ENCODE measurements around the gene FOXP1. TPM values are rescaled to one million over a fixed set of nuclear protein-coding genes. Genes with fewer than 3 reads are reported as not detected.

FOXP1 gene
- total and polyA plus RNA-seq, 2 experiments from 2014 or later: 121 to 132 TPM

DNA sequence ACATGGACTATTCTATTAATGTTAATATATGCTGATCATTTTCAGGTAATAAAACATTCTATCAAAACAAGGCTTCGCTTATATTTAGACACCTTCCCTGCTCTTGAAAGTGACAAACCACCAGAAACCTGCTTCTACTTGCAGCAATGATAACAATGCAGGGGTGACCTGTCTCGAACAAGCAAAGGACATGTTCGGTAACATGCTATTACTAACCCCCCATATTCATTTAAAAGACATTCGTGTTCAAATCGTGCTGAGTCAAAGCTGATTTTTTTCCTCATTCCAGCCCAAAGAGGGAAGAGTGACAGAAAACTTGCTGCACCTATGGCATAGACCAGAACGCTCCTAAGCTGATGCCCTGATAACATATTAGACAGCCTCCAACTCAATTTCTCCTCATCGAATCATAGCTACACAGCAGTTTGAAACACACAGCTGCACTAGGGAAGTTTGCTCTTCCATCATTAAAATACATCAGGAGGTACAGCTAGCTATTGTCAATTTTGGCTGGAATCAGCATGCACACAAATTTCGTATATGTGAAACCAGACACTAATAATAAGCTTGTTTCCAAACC is 341.5 kb downstream of the FOXP1 start:
- peak overlapping the region; percentile 0 for H3K4me3 ChIP-seq
- no peaks in the 10 kb centered on the region for H3K36me3 ChIP-seq
- no peaks in the 10 kb centered on the region for H3K9me3 ChIP-seq (ENCODE audit: low read depth)
- no peaks in the 10 kb centered on the region for H3K27me3 ChIP-seq
- H3K27ac ChIP-seq: peak overlapping the region; percentile 98
- TF ChIP-seq, protein P1, sequence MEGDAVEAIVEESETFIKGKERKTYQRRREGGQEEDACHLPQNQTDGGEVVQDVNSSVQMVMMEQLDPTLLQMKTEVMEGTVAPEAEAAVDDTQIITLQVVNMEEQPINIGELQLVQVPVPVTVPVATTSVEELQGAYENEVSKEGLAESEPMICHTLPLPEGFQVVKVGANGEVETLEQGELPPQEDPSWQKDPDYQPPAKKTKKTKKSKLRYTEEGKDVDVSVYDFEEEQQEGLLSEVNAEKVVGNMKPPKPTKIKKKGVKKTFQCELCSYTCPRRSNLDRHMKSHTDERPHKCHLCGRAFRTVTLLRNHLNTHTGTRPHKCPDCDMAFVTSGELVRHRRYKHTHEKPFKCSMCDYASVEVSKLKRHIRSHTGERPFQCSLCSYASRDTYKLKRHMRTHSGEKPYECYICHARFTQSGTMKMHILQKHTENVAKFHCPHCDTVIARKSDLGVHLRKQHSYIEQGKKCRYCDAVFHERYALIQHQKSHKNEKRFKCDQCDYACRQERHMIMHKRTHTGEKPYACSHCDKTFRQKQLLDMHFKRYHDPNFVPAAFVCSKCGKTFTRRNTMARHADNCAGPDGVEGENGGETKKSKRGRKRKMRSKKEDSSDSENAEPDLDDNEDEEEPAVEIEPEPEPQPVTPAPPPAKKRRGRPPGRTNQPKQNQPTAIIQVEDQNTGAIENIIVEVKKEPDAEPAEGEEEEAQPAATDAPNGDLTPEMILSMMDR (IDR thresholded peaks at IDR 0.05; ENCODE audit: low read depth, low read length): no peak
- H3K4me1 ChIP-seq (ENCODE audit: low read depth): peaks cover 69% of the 10 kb centered on the region
- no peak for DNase-seq (ENCODE audit: low read depth in 1 of 2, low spot score in 1 of 2)

DNA sequence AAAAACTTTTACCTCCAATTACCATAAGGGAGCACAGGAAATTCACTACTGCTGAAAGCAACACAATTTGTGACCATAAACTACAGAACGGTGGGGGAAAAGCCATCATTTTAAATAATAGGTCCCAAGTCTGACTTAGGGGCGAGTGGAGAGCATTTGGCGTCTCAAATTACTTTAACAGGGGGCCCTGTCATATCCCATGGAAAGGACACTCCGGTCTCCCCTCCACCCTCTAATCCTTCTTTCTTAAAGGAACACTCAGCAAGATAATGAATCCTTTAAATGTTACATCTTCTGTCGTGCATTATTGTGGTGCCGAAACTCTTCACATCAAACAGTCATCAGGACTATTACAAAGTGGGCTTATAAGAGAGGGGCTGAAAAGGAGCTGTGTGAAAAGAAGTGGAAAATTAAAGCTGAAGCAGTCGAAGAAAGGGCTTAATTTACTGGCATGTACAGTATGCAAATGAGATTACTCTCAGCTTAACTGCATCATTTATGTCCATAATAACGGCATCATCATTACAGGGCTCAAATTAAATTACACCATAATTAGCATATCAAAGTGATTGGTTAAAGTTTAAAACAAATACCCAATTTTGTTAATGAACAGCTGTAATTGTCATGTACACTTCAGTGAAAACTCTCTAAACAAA is 342.2 kb downstream of the FOXP1 start:
- H3K4me3 ChIP-seq: no peak overlapping the region
- no peaks in the 10 kb centered on the region for H3K36me3 ChIP-seq
- H3K27me3 ChIP-seq: no peaks in the 10 kb centered on the region
- DNase-seq (ENCODE audit: low read depth in 1 of 2, low spot score in 1 of 2): no peak
- H3K9me3 ChIP-seq (ENCODE audit: low read depth): no peaks in the 10 kb centered on the region
- peak overlapping the region; percentile 98 for H3K27ac ChIP-seq
- H3K4me1 ChIP-seq (ENCODE audit: low read depth): peaks cover 62% of the 10 kb centered on the region
- TF ChIP-seq, protein P1 (IDR thresholded peaks at IDR 0.05; ENCODE audit: low read depth, low read length): no peak

DNA sequence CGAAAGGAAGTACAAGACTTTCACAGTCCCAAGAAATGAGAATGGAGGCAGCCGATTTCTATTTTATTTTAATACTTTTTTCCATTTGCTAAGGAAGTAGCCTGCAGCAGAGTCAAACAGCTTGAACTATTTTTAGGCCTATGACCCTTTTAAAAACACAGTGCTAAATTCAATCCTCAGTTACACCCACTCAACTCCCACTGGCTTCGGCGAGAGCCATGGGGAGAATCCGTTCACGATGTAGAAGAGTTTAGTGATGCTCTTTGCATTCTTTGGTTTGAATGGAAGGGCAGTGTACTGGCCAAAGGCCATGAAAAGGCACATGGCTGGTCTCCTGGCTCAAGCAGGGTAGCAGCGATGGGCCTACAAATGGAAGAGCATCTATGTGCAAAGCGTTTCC is 343.5 kb downstream of the FOXP1 start:
- peak in 1 of 2 donors; percentile 33 for DNase-seq (ENCODE audit: low read depth in 1 of 2, low spot score in 1 of 2)
- H3K9me3 ChIP-seq (ENCODE audit: low read depth): no peaks in the 10 kb centered on the region
- H3K27ac ChIP-seq: peak overlapping the region; percentile 63
- TF ChIP-seq, protein P1 (IDR thresholded peaks at IDR 0.05; ENCODE audit: low read depth, low read length): no peak
- H3K27me3 ChIP-seq: no peaks in the 10 kb centered on the region
- H3K4me3 ChIP-seq: no peak overlapping the region
- peaks cover 58% of the 10 kb centered on the region for H3K4me1 ChIP-seq (ENCODE audit: low read depth)
- no peaks in the 10 kb centered on the region for H3K36me3 ChIP-seq

GRCh38 chr3:71238355-71238757 is 345.2 kb downstream of the FOXP1 start:
- H3K27me3 ChIP-seq: no peaks in the 10 kb centered on the region
- H3K9me3 ChIP-seq (ENCODE audit: low read depth): no peaks in the 10 kb centered on the region
- H3K4me3 ChIP-seq: no peak overlapping the region
- H3K27ac ChIP-seq: peak overlapping the region; percentile 63
- no peak for DNase-seq (ENCODE audit: low read depth in 1 of 2, low spot score in 1 of 2)
- TF ChIP-seq, protein P1 (IDR thresholded peaks at IDR 0.05; ENCODE audit: low read depth, low read length): no peak
- peaks cover 51% of the 10 kb centered on the region for H3K4me1 ChIP-seq (ENCODE audit: low read depth)
- no peaks in the 10 kb centered on the region for H3K36me3 ChIP-seq

DNA sequence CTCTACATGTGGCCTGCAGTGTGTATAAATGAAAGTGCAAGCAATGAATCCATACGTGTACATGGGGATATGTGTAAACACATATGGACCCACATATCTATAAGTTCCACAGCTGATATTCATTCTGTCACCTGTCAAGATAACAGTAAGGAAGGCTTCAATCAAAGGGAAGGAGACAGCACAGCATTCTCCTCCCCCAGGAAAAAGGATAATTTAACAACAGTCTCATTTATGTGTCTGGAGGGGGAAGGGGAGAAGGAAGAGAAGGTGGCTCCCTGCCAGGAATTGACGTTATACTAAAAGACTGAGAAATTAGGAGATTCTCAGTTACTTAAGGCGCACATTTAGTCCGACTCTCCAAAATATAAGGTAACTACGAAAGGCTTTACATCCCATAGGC is 345.9 kb downstream of the FOXP1 start:
- TF ChIP-seq, protein P1 (IDR thresholded peaks at IDR 0.05; ENCODE audit: low read depth, low read length): no peak
- Histone ChIP-seq H3K27me3 (no peaks in the 10 kb centered on the region), H3K27ac (peak overlapping the region; percentile 63), H3K4me3 (no peak overlapping the region), H3K9me3 (ENCODE audit: low read depth) (no peaks in the 10 kb centered on the region), H3K36me3 (no peaks in the 10 kb centered on the region), H3K4me1 (ENCODE audit: low read depth) (peaks cover 44% of the 10 kb centered on the region)
- peak in 1 of 2 donors; percentile 32 for DNase-seq (ENCODE audit: low read depth in 1 of 2, low spot score in 1 of 2)

Measured in cardiac muscle cell (in vitro differentiated cells and primary cell).